Muscle layer of colon (tissue), 2 donors: ENCODE measurements around the gene WRNIP1.

Source experiments
- H3K27ac ChIP-seq: one replicate; pipeline ENCODE4 v1.7.0; 2013; ENCODE audit warnings: low read depth, mild to moderate bottlenecking, low read length, moderate library complexity
- H3K27me3 ChIP-seq, 2 donors: one replicate each; pipeline ENCODE4 v1.7.0; 2013; ENCODE audit warnings: low read length in 2 of 2, mild to moderate bottlenecking in 2 of 2; ENCODE audit not compliant: insufficient read depth in 2 of 2, control insufficient read depth in 1 of 2
- H3K36me3 ChIP-seq: one replicate; pipeline ENCODE4 v1.7.0; 2013; ENCODE audit warnings: mild to moderate bottlenecking, low read length; ENCODE audit not compliant: insufficient read depth
- H3K4me1 ChIP-seq: one replicate; pipeline ENCODE4 v1.7.0; 2013; ENCODE audit warnings: mild to moderate bottlenecking, low read length; ENCODE audit not compliant: insufficient read depth
- H3K4me3 ChIP-seq, 2 donors: one replicate each; pipeline ENCODE4 v1.7.0; 2013; ENCODE audit warnings: low read length in 2 of 2, low read depth in 1 of 2, mild to moderate bottlenecking in 1 of 2, moderate library complexity in 1 of 2
- H3K9ac ChIP-seq: one replicate; pipeline ENCODE4 v1.7.0; 2013; ENCODE audit warnings: low read length
- H3K9me3 ChIP-seq: one replicate; pipeline ENCODE4 v1.7.0; 2013; ENCODE audit warnings: mild to moderate bottlenecking, low read length
- donor health status: abdominal sarcoma.
- donor health status: Adenocarcinoma of cecum.

Gene WRNIP1

GRCh38 chr6:2764610-2765165 lies 505 bp upstream of the WRNIP1 start:
- H3K9me3 ChIP-seq = no peaks in the 10 kb centered on the region
- peaks cover 20% of the 10 kb centered on the region for H3K4me1 ChIP-seq
- no peaks in the 10 kb centered on the region for H3K36me3 ChIP-seq
- H3K27me3 ChIP-seq = no peaks in the 10 kb centered on the region
- peak overlapping the region; percentile 64 for H3K9ac ChIP-seq
- peak overlapping the region; percentile 74 for H3K27ac ChIP-seq
- peak overlapping the region; percentile 16 to 58 for H3K4me3 ChIP-seq

GRCh38 chr6:2765896-2766766 lies 938 bp downstream of the WRNIP1 start:
- Histone ChIP-seq H3K27me3 (no peaks in the 10 kb centered on the region), H3K9me3 (no peaks in the 10 kb centered on the region), H3K36me3 (peaks cover 8% of the 10 kb centered on the region), H3K4me1 (peaks cover 27% of the 10 kb centered on the region), H3K4me3 (peak overlapping the region; percentile 72 to 86), H3K9ac (peak overlapping the region; percentile 49), H3K27ac (peak overlapping the region; percentile 81)

GRCh38 chr6:2766767-2767656 lies 1.8 kb downstream of the WRNIP1 start:
- Histone ChIP-seq H3K9ac (peak overlapping the region; percentile 49), H3K4me3 (peak overlapping the region; percentile 72 to 86), H3K4me1 (peaks cover 27% of the 10 kb centered on the region), H3K9me3 (no peaks in the 10 kb centered on the region), H3K36me3 (peaks cover 15% of the 10 kb centered on the region), H3K27ac (peak overlapping the region; percentile 81), H3K27me3 (no peaks in the 10 kb centered on the region)

GRCh38 chr6:2767657-2768524 lies 2.7 kb downstream of the WRNIP1 start:
- Histone ChIP-seq H3K4me3 (peak overlapping the region in 1 of 2 donors; percentile 24), H3K36me3 (peaks cover 15% of the 10 kb centered on the region), H3K4me1 (peaks cover 27% of the 10 kb centered on the region), H3K27me3 (no peaks in the 10 kb centered on the region), H3K9ac (peak overlapping the region; percentile 17), H3K9me3 (no peaks in the 10 kb centered on the region), H3K27ac (no peak overlapping the region)

- Histone ChIP-seq H3K9ac (peak overlapping the region; percentile 17), H3K4me1 (peaks cover 27% of the 10 kb centered on the region), H3K4me3 (no peak overlapping the region), H3K27ac (no peak overlapping the region), H3K9me3 (no peaks in the 10 kb centered on the region), H3K27me3 (no peaks in the 10 kb centered on the region), H3K36me3 (peaks cover 16% of the 10 kb centered on the region)
Measured at GRCh38 chr6:2768696-2769095, 3.5 kb downstream of the WRNIP1 start.

DNA sequence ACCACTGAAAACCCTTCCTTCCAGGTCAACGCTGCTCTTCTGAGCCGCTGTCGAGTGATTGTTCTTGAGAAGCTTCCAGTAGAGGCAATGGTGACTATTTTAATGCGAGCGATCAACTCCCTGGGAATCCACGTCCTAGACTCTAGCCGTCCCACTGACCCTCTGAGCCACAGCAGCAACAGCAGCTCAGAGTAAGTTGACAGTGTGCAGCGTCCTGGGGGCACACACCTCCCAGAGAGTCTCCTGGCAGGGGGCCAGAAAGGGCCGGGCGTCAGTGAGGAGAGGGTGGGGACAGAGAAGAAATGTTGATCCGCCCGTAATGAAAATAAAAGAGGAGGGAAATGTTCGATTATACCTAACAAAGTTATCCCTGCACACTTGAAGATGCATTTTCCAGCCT lies 5.0 kb downstream of the WRNIP1 start:
- Histone ChIP-seq H3K9me3 (no peaks in the 10 kb centered on the region), H3K36me3 (peaks cover 25% of the 10 kb centered on the region), H3K4me3 (no peak overlapping the region), H3K27me3 (no peaks in the 10 kb centered on the region), H3K27ac (no peak overlapping the region), H3K4me1 (peaks cover 27% of the 10 kb centered on the region), H3K9ac (no peak overlapping the region)

DNA sequence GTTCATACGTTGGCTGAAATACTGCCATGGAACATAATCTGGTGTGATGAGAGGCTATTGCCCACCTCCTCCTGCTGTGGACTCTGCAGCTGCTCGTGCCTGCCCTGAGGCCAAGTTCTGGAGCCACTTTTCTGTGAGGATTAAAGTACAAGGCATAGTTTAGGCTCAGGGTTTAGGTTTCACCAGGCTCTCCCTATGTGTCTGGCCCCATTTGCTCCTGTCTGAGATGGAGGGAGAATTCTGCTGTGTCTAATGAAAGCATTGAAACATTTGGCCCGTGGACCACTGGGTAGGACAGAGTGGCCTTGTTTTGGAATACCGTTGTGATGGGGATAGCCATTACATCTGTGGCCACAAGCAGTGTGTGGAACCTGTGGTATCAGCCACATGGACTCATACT lies 5.9 kb downstream of the WRNIP1 start:
- Histone ChIP-seq H3K36me3 (peaks cover 25% of the 10 kb centered on the region), H3K27ac (no peak overlapping the region), H3K9me3 (no peaks in the 10 kb centered on the region), H3K4me1 (peaks cover 27% of the 10 kb centered on the region), H3K4me3 (no peak overlapping the region), H3K27me3 (no peaks in the 10 kb centered on the region), H3K9ac (no peak overlapping the region)

- no peak overlapping the region for H3K4me3 ChIP-seq
- peaks cover 25% of the 10 kb centered on the region for H3K36me3 ChIP-seq
- H3K9ac ChIP-seq = no peak overlapping the region
- H3K9me3 ChIP-seq = no peaks in the 10 kb centered on the region
- no peaks in the 10 kb centered on the region for H3K27me3 ChIP-seq
- peaks cover 18% of the 10 kb centered on the region for H3K4me1 ChIP-seq
- H3K27ac ChIP-seq = no peak overlapping the region
Measured at GRCh38 chr6:2772840-2773239, 7.6 kb downstream of the WRNIP1 start.

DNA sequence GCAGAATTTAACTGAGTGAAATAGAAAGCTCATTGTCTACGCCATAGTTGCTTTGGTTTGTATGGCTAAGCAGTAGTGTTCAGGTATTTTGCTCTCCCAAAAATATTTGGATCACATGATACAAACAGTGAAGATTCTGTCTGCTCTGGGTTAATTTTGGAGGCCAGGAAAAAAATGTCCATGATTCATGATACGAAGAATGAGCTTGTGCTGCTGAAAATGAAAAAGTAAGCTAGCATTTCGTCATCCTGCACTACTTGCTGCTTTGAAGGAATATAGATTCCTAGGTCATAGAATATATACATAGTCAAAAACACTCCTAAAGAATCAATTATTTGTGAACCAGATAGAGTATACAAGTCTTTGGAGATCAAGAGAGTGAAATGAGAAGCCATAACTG lies 8.3 kb downstream of the WRNIP1 start:
- Histone ChIP-seq H3K27me3 (no peaks in the 10 kb centered on the region), H3K9me3 (no peaks in the 10 kb centered on the region), H3K36me3 (peaks cover 25% of the 10 kb centered on the region), H3K27ac (no peak overlapping the region), H3K4me3 (no peak overlapping the region), H3K9ac (no peak overlapping the region), H3K4me1 (peaks cover 12% of the 10 kb centered on the region)

DNA sequence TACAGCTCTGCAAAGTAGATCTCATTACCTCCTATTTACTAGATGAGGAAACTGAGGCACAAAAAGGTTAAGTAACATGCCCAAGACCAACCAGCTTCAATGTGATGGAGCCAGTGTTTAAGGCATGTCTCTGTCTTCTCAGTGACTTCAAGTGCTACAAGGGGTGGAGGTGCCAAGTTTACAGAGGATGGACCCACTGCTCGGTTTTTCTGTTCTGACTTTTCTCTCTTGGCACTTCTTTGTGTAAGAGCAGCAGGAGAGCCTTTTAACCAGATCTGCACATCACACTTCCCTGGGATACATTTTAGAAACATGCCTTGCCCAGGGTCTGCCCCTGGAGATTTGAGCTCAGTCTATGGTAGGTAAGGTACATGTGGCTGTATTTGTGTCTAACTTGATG lies 9.8 kb downstream of the WRNIP1 start:
- Histone ChIP-seq H3K36me3 (peaks cover 34% of the 10 kb centered on the region), H3K4me1 (peaks cover 6% of the 10 kb centered on the region), H3K9ac (no peak overlapping the region), H3K27me3 (no peaks in the 10 kb centered on the region), H3K9me3 (no peaks in the 10 kb centered on the region), H3K27ac (no peak overlapping the region), H3K4me3 (no peak overlapping the region)
